Caco-2 (cell line): ENCODE results near the gene SGCA. TPM values are rescaled to one million over a fixed set of nuclear protein-coding genes. Genes with fewer than 3 reads are reported as not detected.
A peak's percentile ranks its signal among the peaks of the same experiment; 100 is the strongest.

Experiments used
- BruUV-seq: library from RNA; stranded (reverse); fragments of 400-500 nt; replicated peaks from 2 replicates; lab custom pipeline; 2021; lab: Mats Ljungman, UMichigan
- CTCF ChIA-PET: fragments of 300-600 bp; sonication (Branson Sonifier 250); formaldehyde crosslinking; loops from one replicate; lab custom pipeline; 2022; ENCODE audit warnings: antibody characterized with exemption; lab: Charles Lee
- POLR2A ChIA-PET: fragments of 300-600 bp; sonication (Branson Sonifier 250); formaldehyde crosslinking; loops from one replicate; lab custom pipeline; 2022; ENCODE audit warnings: antibody characterized with exemption; lab: Charles Lee
- DNase-seq, 2 experiments: peaks; one replicate each; pipeline versions ENCODE4 v3.0.0 to v3.0.0-alpha.2; 2020 to 2022
- H3K27me3 ChIP-seq: replicated peaks from 2 replicates; pipeline ENCODE4 v1.6.0; 2011; ENCODE audit warnings: low read length; ENCODE audit not compliant: control insufficient read depth, insufficient read depth
- H3K36me3 ChIP-seq: 2 replicates; pipeline ENCODE4 v1.5.1; 2011; ENCODE audit warnings: low read length; ENCODE audit not compliant: control insufficient read depth, insufficient read depth
- H3K4me1 ChIP-seq: fragments of 250-450 bp; sonication (Bioruptor Pico); 2 replicates; pipeline ENCODE4 v1.5.1; 2020; ENCODE audit warnings: mild to moderate bottlenecking
- H3K4me3 ChIP-seq: 2 replicates; pipeline ENCODE4 v1.5.1; 2011; ENCODE audit warnings: low read depth, mild to moderate bottlenecking, control low read depth, low read length
- H3K9me3 ChIP-seq: fragments of 250-450 bp; sonication (Bioruptor Pico); 2 replicates; pipeline ENCODE4 v1.5.1; 2020; ENCODE audit warnings: mild to moderate bottlenecking, moderate library complexity
- H3K27ac Mint-ChIP-seq: one replicate; pipeline ENCODE4 v1.8.0; 2022; ENCODE audit warnings: mixed read lengths; ENCODE audit not compliant: unreplicated experiment
- H3K27me3 Mint-ChIP-seq: one replicate; pipeline ENCODE4 v1.8.0; 2022; ENCODE audit warnings: mixed read lengths; ENCODE audit not compliant: insufficient read depth, unreplicated experiment
- H3K36me3 Mint-ChIP-seq: one replicate; pipeline ENCODE4 v1.8.0; 2022; ENCODE audit warnings: mild to moderate bottlenecking, mixed read lengths; ENCODE audit not compliant: insufficient read depth, unreplicated experiment
- H3K4me1 Mint-ChIP-seq: one replicate; pipeline ENCODE4 v1.8.0; 2022; ENCODE audit warnings: low read depth, mixed read lengths; ENCODE audit not compliant: unreplicated experiment
- H3K4me3 Mint-ChIP-seq: one replicate; pipeline ENCODE4 v1.8.0; 2022; ENCODE audit warnings: mild to moderate bottlenecking, moderate library complexity, mixed read lengths; ENCODE audit not compliant: unreplicated experiment
- H3K9me3 Mint-ChIP-seq: one replicate; pipeline ENCODE4 v1.8.0; 2022; ENCODE audit warnings: mixed read lengths; ENCODE audit not compliant: unreplicated experiment
- intact Hi-C: fragments of 100-400 bp; cut with micrococcal nuclease; formaldehyde crosslinking; loops from one replicate; pipeline ENCODE4 v1.10.0; 2022; ENCODE audit not compliant: unreplicated experiment
- total RNA-seq: library from RNA; stranded (reverse); gene quantifications from 2 replicates; pipeline ENCODE4 v1.2.3, GENCODE V29; 2022
- TF ChIP-seq, protein P1 (sequence below), 2 experiments: fragments of 200-600 bp in 1 of 2; IDR thresholded peaks; 1 replicate in 1 of 2; 2 replicates in 1 of 2; pipeline versions ENCODE4 v1.5.1 to v1.8.0; 2011 to 2022; ENCODE audit warnings: antibody characterized with exemption in 1 of 2, control low read depth in 1 of 2, inconsistent platforms in 1 of 2, low read depth in 1 of 2, low read length in 1 of 2, mild to moderate bottlenecking in 1 of 2, moderate library complexity in 1 of 2; ENCODE audit not compliant: insufficient read depth in 1 of 2, severe bottlenecking in 1 of 2, unreplicated experiment in 1 of 2

The SGCA gene
- total RNA-seq, 1 experiment from 2014 or later: not detected

GRCh38 chr17:50148226-50149090 is 17.3 kb upstream of the SGCA start:
- peaks cover 34% of the 10 kb centered on the region for H3K4me1 ChIP-seq
- no peaks in the 10 kb centered on the region for H3K9me3 ChIP-seq
- peaks cover 9% of the 10 kb centered on the region; the same call in 1 of the 2 replicates for H3K36me3 ChIP-seq
- H3K27ac Mint-ChIP-seq: peak overlapping the region; percentile 77
- intact Hi-C loops: loop anchor here (1.0 kb wide), 1 partner anchor 8 kb away; no protein-coding TSS in a partner anchor
- ChIA-PET CTCF (interaction anchor here (0.6 to 2.2 kb wide), 12 partner anchors 9 to 279 kb away, joined by 3 to 8 read pairs (median 4); no protein-coding TSS in a partner anchor), POLR2A (interaction anchor here (0.7 kb wide), 1 partner anchor 259 kb away, joined by 4 read pairs; no protein-coding TSS in a partner anchor)
- H3K4me3 Mint-ChIP-seq: peak overlapping the region; percentile 81
- TF ChIP-seq, protein P1, sequence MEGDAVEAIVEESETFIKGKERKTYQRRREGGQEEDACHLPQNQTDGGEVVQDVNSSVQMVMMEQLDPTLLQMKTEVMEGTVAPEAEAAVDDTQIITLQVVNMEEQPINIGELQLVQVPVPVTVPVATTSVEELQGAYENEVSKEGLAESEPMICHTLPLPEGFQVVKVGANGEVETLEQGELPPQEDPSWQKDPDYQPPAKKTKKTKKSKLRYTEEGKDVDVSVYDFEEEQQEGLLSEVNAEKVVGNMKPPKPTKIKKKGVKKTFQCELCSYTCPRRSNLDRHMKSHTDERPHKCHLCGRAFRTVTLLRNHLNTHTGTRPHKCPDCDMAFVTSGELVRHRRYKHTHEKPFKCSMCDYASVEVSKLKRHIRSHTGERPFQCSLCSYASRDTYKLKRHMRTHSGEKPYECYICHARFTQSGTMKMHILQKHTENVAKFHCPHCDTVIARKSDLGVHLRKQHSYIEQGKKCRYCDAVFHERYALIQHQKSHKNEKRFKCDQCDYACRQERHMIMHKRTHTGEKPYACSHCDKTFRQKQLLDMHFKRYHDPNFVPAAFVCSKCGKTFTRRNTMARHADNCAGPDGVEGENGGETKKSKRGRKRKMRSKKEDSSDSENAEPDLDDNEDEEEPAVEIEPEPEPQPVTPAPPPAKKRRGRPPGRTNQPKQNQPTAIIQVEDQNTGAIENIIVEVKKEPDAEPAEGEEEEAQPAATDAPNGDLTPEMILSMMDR (IDR thresholded peaks at IDR 0.05; ENCODE audit: insufficient read depth in 1 of 2, low read depth in 1 of 2, low read length in 1 of 2, severe bottlenecking in 1 of 2, unreplicated experiment in 1 of 2): peak; percentile 22 to 83
- peaks cover 39% of the 10 kb centered on the region for H3K4me1 Mint-ChIP-seq
- DNase-seq: peak; percentile 92 to 93
- peaks cover 20% of the 10 kb centered on the region for H3K36me3 Mint-ChIP-seq
- H3K4me3 ChIP-seq: peak overlapping the region; percentile 69
- H3K9me3 Mint-ChIP-seq: no peaks in the 10 kb centered on the region
- H3K27me3 Mint-ChIP-seq: no peaks in the 10 kb centered on the region
- no TSS peak for BruUV-seq
- H3K27me3 ChIP-seq: no peaks in the 10 kb centered on the region

DNA sequence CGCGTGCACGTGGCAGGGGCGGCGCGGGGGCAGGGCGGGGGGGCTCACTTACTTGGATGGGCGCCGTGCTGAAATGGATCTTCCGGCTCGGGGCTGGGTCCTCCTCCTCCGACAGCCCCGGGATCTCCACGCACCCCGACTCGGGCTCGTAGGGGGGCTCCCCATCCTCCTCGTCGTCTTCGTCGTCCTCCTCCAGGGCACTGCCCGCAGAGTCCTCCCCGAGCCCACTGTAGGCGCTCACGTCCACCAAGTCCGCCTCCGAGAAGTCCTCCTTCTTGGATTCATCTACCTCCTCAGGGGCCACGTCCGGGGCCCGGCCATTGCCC is 16.8 kb upstream of the SGCA start:
- Histone ChIP-seq H3K36me3 (peaks cover 8% of the 10 kb centered on the region; the same call in 1 of the 2 replicates), H3K9me3 (no peaks in the 10 kb centered on the region), H3K27me3 (no peaks in the 10 kb centered on the region), H3K4me1 (peaks cover 34% of the 10 kb centered on the region), H3K4me3 (peak overlapping the region; percentile 69)
- no peak for DNase-seq
- intact Hi-C loops: no loop called here
- TF ChIP-seq, protein P1 (IDR thresholded peaks at IDR 0.05; ENCODE audit: insufficient read depth in 1 of 2, low read depth in 1 of 2, low read length in 1 of 2, severe bottlenecking in 1 of 2, unreplicated experiment in 1 of 2): no peak
- H3K27me3 Mint-ChIP-seq: no peaks in the 10 kb centered on the region
- H3K4me1 Mint-ChIP-seq: peaks cover 39% of the 10 kb centered on the region
- CTCF ChIA-PET: interaction anchor here (0.7 to 2.2 kb wide), 8 partner anchors 9 to 233 kb away, joined by 3 to 7 read pairs (median 4); no protein-coding TSS in a partner anchor
- POLR2A ChIA-PET: no interaction called here
- peaks cover 19% of the 10 kb centered on the region for H3K36me3 Mint-ChIP-seq
- BruUV-seq: no TSS peak
- peak overlapping the region; percentile 77 for H3K27ac Mint-ChIP-seq
- peak overlapping the region; percentile 81 for H3K4me3 Mint-ChIP-seq
- no peaks in the 10 kb centered on the region for H3K9me3 Mint-ChIP-seq
